ENCODE data around the gene BCLAF3.

The BCLAF3 gene

DNA sequence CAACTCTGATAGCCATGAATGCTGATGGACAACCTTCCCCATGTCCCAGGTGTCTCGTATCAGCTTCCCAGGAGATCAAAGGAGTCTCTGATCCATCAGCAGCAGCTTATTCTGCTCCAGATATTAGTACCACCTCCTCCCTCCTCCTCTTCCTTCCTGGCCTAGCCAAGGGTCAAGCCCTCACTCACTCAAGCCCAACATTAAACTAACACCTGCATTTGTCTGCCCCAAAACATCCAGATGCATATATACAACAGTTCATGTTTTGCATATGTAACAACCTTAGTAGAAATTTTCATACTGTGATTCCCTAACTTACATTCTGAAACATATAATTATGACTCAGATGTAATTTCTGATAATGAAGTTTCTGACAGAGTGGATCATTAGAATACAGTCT lies 29.9 kb downstream of the BCLAF3 start (continued):
- TF ChIP-seq, protein P1, sequence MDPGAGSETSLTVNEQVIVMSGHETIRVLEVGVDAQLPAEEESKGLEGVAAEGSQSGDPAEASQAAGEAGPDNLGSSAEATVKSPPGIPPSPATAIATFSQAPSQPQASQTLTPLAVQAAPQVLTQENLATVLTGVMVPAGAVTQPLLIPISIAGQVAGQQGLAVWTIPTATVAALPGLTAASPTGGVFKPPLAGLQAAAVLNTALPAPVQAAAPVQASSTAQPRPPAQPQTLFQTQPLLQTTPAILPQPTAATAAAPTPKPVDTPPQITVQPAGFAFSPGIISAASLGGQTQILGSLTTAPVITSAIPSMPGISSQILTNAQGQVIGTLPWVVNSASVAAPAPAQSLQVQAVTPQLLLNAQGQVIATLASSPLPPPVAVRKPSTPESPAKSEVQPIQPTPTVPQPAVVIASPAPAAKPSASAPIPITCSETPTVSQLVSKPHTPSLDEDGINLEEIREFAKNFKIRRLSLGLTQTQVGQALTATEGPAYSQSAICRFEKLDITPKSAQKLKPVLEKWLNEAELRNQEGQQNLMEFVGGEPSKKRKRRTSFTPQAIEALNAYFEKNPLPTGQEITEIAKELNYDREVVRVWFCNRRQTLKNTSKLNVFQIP (CRISPR knock-in tag; IDR thresholded peaks at IDR 0.05; ENCODE audit: borderline replicate concordance, low read depth) = no peak
- TF ChIP-seq, protein P2, sequence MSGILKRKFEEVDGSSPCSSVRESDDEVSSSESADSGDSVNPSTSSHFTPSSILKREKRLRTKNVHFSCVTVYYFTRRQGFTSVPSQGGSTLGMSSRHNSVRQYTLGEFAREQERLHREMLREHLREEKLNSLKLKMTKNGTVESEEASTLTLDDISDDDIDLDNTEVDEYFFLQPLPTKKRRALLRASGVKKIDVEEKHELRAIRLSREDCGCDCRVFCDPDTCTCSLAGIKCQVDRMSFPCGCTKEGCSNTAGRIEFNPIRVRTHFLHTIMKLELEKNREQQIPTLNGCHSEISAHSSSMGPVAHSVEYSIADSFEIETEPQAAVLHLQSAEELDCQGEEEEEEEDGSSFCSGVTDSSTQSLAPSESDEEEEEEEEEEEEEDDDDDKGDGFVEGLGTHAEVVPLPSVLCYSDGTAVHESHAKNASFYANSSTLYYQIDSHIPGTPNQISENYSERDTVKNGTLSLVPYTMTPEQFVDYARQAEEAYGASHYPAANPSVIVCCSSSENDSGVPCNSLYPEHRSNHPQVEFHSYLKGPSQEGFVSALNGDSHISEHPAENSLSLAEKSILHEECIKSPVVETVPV (CRISPR knock-in tag; IDR thresholded peaks at IDR 0.05) = no peak
- no peak for TF ChIP-seq SNAI2 (CRISPR knock-in tag; IDR thresholded peaks at IDR 0.05)
- no peak for TF ChIP-seq ZNF70 (CRISPR knock-in tag; IDR thresholded peaks at IDR 0.05)
- TF ChIP-seq GLIS3 (CRISPR knock-in tag; IDR thresholded peaks at IDR 0.05) = no peak
- TF ChIP-seq ZNF565 (CRISPR knock-in tag; conservative IDR thresholded peaks at IDR 0.05; ENCODE audit: low read depth) = no peak

DNA sequence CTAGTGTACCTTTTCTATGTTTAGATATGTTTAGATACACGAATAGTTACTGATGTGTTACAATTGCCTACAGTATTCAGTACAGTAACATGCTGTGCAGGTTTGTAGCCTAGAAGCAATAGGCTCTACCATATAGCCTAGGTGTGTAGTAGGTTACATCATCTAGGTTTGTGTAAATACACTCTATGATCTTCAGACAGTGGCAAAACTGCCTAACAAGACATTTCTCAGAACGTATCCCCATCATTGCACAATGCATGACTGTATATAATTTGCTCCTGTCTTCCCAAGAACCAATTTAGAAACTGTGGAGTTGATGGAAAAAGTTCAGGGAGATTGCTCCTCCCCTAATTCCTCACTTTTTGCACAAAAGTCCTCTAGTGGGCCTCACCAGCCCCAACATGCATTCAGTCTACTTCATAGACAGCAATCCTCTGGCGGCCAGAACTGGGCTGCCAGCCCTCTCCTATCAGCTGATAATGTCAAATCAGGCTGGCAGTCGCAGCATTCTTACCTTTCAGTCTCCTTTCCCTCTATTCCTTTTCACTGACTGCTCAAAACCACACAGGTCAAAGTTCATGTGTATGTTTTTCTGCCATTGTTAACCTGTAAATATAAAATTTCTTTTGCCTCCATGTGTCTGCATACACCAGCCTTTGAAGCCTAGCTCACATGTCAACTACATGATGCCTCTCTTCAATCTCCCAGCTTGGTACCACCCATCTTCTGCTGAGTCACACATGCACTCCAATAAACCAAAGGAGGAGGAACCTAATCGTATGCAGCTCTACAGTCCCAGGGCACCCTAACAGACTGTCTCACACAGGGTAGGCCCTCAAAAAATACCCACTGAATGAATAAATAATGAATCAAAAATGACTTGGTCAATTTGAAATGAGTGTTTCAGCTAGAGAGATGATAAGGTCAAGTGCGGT lies 32.0 kb downstream of the BCLAF3 start:
- ATAC-seq = no peak
- TF ChIP-seq PPARA (CRISPR knock-in tag; IDR thresholded peaks at IDR 0.05; ENCODE audit: borderline replicate concordance) = no peak
- no peak for TF ChIP-seq ARNTL (CRISPR knock-in tag; IDR thresholded peaks at IDR 0.05; ENCODE audit: borderline replicate concordance, low read depth)
- TF ChIP-seq ISL1 (CRISPR knock-in tag; IDR thresholded peaks at IDR 0.05) = no peak
- no peak for TF ChIP-seq SNAI2 (CRISPR knock-in tag; IDR thresholded peaks at IDR 0.05)
- TF ChIP-seq RARB (CRISPR knock-in tag; IDR thresholded peaks at IDR 0.05) = no peak
- TF ChIP-seq, protein P3, sequence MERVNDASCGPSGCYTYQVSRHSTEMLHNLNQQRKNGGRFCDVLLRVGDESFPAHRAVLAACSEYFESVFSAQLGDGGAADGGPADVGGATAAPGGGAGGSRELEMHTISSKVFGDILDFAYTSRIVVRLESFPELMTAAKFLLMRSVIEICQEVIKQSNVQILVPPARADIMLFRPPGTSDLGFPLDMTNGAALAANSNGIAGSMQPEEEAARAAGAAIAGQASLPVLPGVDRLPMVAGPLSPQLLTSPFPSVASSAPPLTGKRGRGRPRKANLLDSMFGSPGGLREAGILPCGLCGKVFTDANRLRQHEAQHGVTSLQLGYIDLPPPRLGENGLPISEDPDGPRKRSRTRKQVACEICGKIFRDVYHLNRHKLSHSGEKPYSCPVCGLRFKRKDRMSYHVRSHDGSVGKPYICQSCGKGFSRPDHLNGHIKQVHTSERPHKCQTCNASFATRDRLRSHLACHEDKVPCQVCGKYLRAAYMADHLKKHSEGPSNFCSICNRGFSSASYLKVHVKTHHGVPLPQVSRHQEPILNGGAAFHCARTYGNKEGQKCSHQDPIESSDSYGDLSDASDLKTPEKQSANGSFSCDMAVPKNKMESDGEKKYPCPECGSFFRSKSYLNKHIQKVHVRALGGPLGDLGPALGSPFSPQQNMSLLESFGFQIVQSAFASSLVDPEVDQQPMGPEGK (CRISPR knock-in tag; IDR thresholded peaks at IDR 0.05; ENCODE audit: borderline replicate concordance) = no peak
- TF ChIP-seq, protein P4, sequence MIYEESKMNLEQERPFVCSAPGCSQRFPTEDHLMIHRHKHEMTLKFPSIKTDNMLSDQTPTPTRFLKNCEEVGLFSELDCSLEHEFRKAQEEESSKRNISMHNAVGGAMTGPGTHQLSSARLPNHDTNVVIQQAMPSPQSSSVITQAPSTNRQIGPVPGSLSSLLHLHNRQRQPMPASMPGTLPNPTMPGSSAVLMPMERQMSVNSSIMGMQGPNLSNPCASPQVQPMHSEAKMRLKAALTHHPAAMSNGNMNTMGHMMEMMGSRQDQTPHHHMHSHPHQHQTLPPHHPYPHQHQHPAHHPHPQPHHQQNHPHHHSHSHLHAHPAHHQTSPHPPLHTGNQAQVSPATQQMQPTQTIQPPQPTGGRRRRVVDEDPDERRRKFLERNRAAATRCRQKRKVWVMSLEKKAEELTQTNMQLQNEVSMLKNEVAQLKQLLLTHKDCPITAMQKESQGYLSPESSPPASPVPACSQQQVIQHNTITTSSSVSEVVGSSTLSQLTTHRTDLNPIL (CRISPR knock-in tag; IDR thresholded peaks at IDR 0.05; ENCODE audit: low read depth) = no peak
- no peak for TF ChIP-seq ZNF565 (CRISPR knock-in tag; conservative IDR thresholded peaks at IDR 0.05; ENCODE audit: low read depth)
- TF ChIP-seq, protein P2 (CRISPR knock-in tag; IDR thresholded peaks at IDR 0.05) = no peak
- no peak for TF ChIP-seq TCF4 (CRISPR knock-in tag; IDR thresholded peaks at IDR 0.05; ENCODE audit: borderline replicate concordance)
- no peak for TF ChIP-seq ZNF8 (CRISPR knock-in tag; IDR thresholded peaks at IDR 0.05)
- no peak for TF ChIP-seq CSDC2 (CRISPR knock-in tag; IDR thresholded peaks at IDR 0.05)
- TF ChIP-seq ESRRG (CRISPR knock-in tag; IDR thresholded peaks at IDR 0.05) = no peak
- TF ChIP-seq, protein P1 (CRISPR knock-in tag; IDR thresholded peaks at IDR 0.05; ENCODE audit: borderline replicate concordance, low read depth) = no peak
- no peak for TF ChIP-seq ZNF70 (CRISPR knock-in tag; IDR thresholded peaks at IDR 0.05)
- no peak for TF ChIP-seq TOX (CRISPR knock-in tag; IDR thresholded peaks at IDR 0.05; ENCODE audit: borderline replicate concordance)
- no peak for TF ChIP-seq ZC3H10 (CRISPR knock-in tag; IDR thresholded peaks at IDR 0.05)

DNA sequence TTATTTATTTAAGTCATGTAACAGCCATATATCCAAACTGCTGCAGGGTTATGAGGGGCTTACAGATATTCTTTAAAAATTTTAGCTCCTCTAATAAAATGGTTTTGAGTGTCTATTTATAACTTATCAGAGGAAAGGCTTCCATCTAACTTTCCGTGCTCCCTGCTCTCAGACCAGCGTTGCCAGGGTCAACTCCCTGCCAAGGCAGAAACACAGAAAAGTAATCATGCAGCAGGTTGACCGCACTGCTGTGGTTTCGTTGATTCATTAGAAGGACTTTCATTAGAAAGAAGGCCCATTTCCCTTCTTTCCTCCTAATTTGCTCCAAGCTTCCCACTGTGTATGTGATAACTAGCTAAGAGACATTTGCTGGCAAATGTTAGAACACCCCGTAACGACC lies 33.9 kb downstream of the BCLAF3 start:
- ATAC-seq = no peak
- TF ChIP-seq SNAI2 (CRISPR knock-in tag; IDR thresholded peaks at IDR 0.05) (no peak), PPARA (CRISPR knock-in tag; IDR thresholded peaks at IDR 0.05; ENCODE audit: borderline replicate concordance) (no peak), BACH2 (CRISPR knock-in tag; IDR thresholded peaks at IDR 0.05; ENCODE audit: borderline replicate concordance) (no peak)
- TF ChIP-seq, protein P3 (CRISPR knock-in tag; IDR thresholded peaks at IDR 0.05; ENCODE audit: borderline replicate concordance) = no peak
- TF ChIP-seq, protein P1 (CRISPR knock-in tag; IDR thresholded peaks at IDR 0.05; ENCODE audit: borderline replicate concordance, low read depth) = no peak
- TF ChIP-seq, protein P2 (CRISPR knock-in tag; IDR thresholded peaks at IDR 0.05) = no peak
